GM21825 (cell line): Measurements from ENCODE around the gene MAGI1.
"Not testable (repeated sequence)": the region's sequence is repeated elsewhere in the genome, so short reads cannot be mapped to it uniquely, and the experiment has no call there.

Source experiments
- ATAC-seq: cut with Tn5 transposase; IDR thresholded peaks from one replicate; pipeline ENCODE4 v1.9.1; 2021; ENCODE audit warnings: mild to moderate bottlenecking, moderate library complexity; ENCODE audit not compliant: unreplicated experiment

The MAGI1 gene

GRCh38 chr3:65615329-65615728 lies 423.4 kb downstream of the MAGI1 start:
- ATAC-seq: no peak

- ATAC-seq: no peak
Observed at GRCh38 chr3:65614585-65614984, 424.1 kb downstream of the MAGI1 start.

- ATAC-seq: not testable (repeated sequence)
Observed at GRCh38 chr3:65607965-65608460, 430.7 kb downstream of the MAGI1 start.

- no peak for ATAC-seq
Observed at GRCh38 chr3:65607101-65607500, 431.6 kb downstream of the MAGI1 start.

GRCh38 chr3:65605876-65606432 lies 432.8 kb downstream of the MAGI1 start:
- ATAC-seq: no peak

- ATAC-seq: no peak
Observed at GRCh38 chr3:65604863-65605526, 433.7 kb downstream of the MAGI1 start.

- ATAC-seq: no peak
Observed at GRCh38 chr3:65603631-65604030, 435.1 kb downstream of the MAGI1 start.

GRCh38 chr3:65600888-65601287 lies 437.8 kb downstream of the MAGI1 start:
- ATAC-seq: no peak

GRCh38 chr3:65597952-65598413 lies 440.7 kb downstream of the MAGI1 start:
- no peak for ATAC-seq

GRCh38 chr3:65597226-65597951 lies 441.3 kb downstream of the MAGI1 start:
- no peak for ATAC-seq

GRCh38 chr3:65596571-65597225 lies 442.0 kb downstream of the MAGI1 start:
- ATAC-seq: no peak

GRCh38 chr3:65596029-65596300 lies 442.8 kb downstream of the MAGI1 start:
- no peak for ATAC-seq

- ATAC-seq: no peak
Observed at GRCh38 chr3:65595222-65596028, 443.3 kb downstream of the MAGI1 start.

- ATAC-seq: no peak
Observed at GRCh38 chr3:65593780-65594752, 444.7 kb downstream of the MAGI1 start.

GRCh38 chr3:65591313-65591712 lies 447.4 kb downstream of the MAGI1 start:
- no peak for ATAC-seq

GRCh38 chr3:65588884-65589283 lies 449.8 kb downstream of the MAGI1 start:
- no peak for ATAC-seq

GRCh38 chr3:65587650-65588439 lies 450.9 kb downstream of the MAGI1 start:
- ATAC-seq: no peak

- ATAC-seq: no peak
Observed at GRCh38 chr3:65584913-65585312, 453.8 kb downstream of the MAGI1 start.

GRCh38 chr3:65584002-65584401 lies 454.7 kb downstream of the MAGI1 start:
- ATAC-seq: no peak
